ELR (cell line): ENCODE data around the gene NEDD1.

Experiments used
- DNase-seq: peaks from one replicate; pipeline ENCODE4 v3.0.0-alpha.2; 2015; ENCODE audit warnings: low read depth

NEDD1 gene, protein sequence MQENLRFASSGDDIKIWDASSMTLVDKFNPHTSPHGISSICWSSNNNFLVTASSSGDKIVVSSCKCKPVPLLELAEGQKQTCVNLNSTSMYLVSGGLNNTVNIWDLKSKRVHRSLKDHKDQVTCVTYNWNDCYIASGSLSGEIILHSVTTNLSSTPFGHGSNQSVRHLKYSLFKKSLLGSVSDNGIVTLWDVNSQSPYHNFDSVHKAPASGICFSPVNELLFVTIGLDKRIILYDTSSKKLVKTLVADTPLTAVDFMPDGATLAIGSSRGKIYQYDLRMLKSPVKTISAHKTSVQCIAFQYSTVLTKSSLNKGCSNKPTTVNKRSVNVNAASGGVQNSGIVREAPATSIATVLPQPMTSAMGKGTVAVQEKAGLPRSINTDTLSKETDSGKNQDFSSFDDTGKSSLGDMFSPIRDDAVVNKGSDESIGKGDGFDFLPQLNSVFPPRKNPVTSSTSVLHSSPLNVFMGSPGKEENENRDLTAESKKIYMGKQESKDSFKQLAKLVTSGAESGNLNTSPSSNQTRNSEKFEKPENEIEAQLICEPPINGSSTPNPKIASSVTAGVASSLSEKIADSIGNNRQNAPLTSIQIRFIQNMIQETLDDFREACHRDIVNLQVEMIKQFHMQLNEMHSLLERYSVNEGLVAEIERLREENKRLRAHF

DNA sequence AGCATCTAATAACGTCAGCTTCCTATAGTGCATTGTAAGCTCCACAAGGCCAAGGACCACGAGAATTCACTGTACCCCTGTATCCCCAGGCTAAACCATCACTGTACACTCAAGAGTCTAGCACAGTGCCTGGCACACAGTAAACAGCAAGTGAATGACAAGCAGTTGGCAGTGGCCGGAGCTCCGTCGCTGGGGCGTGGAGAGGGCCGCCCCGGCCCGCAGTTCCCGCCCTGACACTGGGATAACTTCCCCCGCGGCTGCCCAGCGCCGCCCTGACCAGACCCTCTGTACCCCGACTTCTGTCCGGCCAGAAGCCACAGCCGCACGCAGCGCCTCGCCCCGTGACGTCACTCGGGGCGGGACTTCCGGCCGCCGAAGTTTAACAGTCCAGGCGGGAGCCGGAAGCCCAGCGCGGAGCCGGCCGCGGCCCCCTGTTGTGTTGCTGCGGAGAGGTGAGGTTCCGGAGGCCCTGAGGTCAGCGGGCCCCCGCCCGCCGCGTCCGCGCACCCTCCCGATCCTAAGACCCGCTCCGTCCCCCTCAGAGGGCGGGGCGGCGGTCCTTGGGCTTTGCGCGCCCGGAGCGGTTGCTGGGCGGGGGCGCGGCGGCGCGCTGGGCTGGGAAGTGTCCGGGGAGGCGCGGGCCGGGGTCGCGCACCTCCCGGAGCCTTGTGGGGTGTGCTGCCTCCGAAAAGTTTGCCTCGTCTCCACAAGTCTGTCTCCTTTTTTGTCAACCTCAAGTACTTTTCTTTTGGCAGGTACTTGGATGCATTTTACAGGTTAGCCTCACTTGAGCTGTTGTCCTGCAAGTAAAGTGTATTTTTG is at the start of gene NEDD1:
Gene NEDD1, plus strand, starts transcription at position 409 of the 822 bp plus-strand sequence. CDS start 2,503 bp downstream, outside the sequence.
- peak; percentile 86 for DNase-seq

DNA sequence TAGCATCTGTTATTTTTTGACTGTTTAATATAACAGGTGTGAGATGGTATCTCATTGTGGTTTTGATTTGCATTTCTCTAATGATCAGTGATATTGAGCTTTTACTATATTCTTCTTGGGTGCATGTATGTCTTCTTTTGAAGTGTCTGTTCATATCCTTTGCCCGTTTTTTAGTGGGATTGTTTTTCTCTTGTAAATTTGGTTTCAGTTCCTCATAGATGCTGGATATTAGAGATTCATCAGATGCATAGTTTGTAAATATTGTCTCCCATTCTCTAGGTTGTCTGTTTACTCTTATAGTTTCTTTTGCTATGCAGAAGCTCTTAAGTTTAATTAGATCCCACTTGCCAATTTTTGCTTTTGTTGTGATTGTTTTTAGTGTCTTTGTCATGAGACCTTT is 48.9 kb upstream of the NEDD1 start:
- no peak for DNase-seq

DNA sequence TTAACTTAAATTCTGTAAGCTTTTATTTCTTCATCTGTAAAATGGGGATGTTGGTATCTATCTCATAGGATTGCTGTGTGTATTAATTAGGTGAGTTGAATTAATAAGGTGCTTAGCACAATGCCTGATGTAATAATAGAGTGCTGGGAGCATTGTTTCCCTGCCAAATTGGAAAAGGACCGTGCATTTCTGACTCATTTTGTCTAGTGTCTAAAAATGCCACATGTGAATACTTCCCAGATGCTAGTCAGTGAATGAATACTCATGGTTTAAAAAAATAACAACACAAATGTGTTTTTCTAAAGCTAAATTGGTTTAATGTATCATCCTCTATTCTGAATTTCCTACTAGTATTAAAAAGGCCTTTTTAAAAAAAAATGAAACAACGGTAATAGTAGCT is 45.4 kb upstream of the NEDD1 start:
- peak; percentile 48 for DNase-seq

DNA sequence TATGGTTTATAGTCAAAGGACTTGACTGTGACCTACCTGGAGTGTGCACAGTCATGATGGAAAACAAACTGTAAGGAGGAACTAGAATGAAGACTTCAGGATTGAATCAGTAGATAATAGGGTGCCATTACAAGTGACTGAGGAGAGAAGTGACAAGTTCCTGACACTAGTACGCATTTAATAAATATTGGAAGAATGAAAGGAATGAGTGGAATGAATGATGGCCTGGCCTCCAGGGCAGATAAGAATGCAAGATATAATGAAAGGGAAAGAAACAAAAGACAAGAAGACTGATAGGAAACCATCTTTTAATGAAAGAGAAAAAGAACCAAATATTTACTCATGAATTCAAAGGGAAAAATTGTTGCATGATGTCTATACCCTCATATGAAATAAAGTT is 44.7 kb upstream of the NEDD1 start:
- DNase-seq, result peak; percentile 24

DNA sequence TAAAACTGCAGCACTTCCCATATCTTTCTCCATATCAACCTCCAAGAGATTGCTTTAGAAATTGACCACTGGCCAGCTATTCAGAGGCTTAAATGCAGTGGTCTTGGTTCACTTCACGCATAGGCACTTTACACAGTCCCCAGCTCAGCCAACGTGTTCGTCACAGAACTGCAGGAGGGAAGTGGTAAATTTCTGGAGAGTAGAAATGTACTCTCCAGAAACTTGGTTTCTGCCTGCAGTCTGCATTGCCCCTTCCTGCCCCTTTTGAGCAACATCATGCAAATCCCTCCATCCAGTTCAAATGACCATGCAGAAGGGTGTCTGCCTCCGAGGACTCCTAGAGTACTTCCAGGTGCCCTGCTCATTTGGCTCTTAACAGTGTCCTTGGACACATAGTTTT is 42.7 kb upstream of the NEDD1 start:
- no peak for DNase-seq

DNA sequence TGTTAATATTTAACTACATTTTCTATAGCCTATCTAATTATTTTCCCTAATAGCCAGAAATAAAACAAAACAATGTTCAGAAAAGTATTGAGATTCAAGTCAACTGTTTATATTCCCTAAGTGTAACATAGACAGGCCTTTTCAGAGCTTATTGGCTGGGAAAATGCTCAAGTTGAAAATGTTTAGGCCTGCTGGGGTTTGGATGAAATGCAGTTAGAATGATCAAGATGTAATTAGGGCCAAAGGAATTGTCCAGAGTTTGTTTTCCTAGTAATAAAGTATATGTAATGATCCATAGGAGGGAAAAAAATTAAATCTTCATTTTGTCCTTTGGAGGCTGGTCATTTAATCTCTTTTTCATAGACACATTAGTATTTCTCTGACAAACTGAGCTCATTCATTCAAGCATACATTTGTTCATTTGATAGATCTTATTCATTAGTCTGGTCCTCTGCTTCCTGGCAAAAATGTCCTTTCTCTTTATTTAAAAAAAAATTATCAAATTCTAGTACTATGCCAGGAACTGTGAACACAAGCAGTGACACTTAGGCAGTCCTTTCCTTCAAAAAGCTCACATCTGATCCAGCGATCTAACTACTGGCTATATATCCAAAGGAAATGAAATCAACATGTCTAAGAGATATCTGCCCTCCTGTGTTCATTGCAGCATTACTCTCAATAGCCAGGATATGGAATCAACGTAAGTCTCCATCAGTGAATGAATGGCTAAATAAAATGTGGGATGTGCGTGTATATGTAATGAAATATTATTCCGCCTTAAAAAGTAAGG is 40.1 kb upstream of the NEDD1 start:
- DNase-seq, result no peak

DNA sequence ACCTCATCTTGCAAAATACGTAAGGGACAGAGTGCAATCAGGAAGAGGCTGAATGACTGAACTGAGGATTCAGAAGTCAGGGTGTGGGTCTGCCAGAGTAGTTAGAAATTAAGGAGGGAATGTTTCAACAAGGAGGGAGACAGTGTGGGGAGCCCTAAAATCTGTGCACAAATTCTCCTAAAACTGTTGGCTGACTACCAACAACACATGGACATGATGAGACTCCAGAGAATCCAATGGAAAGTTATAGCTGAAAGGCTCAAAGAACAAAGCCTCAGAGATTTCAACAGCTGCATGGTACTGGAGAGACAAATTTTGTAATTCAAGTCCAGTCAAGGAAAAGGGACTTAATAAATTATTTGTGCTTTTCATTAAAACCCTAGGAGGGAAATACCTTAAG is 36.1 kb upstream of the NEDD1 start:
- no peak for DNase-seq

DNA sequence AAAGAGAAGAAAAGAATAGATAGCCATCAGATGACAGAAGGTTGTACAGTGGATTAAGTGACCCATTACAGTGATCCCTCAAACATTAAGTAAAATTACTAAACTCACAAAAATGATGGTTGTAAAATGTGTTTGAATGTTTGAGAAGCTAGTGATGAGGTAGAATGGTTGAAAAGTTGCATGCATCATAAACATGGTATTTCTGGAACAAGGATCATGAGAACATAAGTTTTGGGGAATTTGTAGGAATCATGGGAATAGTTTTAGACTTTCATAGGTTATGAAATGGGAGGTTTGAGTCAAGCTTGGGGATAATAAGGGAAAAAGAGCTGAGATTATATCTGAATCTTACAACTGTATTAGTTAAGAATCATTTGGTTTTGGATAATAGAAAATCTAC is 34.1 kb upstream of the NEDD1 start:
- DNase-seq, result no peak

DNA sequence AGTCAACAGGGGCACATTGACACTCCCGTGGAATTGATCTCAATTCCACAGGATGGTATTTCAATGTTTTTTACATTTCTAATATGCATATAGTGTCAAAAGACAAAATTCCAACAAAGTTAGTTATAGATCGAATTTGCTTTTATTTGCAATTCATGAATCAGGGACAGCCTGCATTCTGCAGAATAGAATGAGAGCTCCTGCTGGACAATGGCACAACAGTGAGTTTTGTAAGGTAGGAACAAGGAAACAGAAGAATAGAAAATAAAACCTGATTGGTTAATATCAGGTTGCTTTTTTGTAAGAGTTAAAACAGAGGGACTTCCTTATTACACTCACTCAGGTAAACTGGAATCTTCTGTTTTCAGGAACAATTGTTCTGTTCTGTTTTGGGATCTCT is 32.8 kb upstream of the NEDD1 start:
- no peak for DNase-seq

DNA sequence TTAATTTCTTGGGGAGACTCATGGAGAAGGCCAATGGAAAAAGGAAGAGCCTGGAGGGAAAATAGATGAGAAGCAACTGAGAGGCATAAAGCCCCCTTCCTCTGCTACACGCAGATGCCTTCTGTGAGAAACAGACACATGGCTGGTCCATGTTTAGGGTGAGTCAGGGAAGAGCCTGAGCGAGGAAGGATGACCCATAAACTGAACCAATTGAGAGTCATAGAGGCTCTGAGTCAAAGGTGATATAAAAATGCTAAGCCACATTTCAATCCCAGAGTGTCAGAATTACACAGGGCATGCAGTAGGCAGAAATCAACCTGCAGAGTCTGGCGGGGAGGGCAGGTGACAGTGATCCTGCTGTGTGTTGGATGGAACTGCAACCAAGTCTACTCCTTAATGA is 30.1 kb upstream of the NEDD1 start:
- DNase-seq, result peak; percentile 85

DNA sequence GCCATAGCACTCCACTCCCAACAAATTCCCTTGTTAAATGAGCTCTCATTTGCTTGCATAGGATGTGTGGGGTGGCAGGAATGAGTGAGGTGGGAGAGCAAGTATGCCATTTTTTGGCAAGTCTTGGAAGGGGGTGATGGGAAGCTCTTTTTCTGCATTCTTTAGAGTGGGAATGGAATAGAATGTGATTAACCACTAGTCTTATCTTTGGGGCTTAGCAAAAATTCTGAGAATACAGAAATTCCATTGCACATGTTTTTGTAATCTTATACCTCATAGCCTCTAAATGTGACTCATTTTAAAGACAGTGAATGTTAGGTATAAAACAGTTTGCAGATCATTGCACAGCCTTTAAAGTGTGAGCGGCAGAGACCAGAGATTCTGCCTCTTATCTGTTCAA is 28.4 kb upstream of the NEDD1 start:
- DNase-seq, result peak; percentile 59

DNA sequence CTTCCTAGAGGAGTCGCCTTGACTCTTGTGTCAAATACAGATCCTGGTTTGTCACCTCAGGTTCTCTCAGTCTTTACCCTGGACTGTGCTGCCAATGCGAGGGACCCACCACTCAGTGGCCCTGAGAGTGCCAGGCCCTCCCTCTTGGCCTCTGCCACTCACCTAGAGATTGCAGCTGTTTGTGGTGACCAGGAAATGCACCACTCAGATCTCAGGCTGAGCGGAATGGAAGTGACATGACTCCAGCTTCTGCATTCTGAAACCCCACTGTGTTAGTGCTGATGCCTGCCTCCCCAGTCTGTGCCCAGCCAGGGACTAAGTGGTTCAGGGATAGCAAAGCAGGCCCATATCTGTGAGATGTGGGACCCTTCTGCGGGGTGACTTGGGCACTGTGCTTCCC is 27.8 kb upstream of the NEDD1 start:
- peak; percentile 8 for DNase-seq

DNA sequence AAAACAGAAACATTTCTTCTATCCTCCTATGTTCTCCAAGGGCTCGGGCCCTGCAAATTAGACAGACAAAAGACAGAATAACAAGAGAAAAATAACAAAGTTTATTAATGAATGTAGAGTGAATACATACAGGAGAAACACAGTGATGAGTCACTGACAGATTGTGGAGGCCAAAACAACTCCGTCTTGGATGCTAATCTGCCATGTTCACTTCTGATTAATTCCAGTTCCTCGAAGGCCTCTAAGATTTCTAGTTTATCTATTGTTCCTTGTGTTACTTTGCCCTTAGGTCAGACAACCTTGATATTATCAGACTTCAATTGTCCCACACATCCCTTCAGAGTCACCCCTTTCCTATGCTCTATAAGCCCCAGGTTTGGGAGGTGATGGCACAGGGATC is 26.8 kb upstream of the NEDD1 start:
- no peak for DNase-seq

DNA sequence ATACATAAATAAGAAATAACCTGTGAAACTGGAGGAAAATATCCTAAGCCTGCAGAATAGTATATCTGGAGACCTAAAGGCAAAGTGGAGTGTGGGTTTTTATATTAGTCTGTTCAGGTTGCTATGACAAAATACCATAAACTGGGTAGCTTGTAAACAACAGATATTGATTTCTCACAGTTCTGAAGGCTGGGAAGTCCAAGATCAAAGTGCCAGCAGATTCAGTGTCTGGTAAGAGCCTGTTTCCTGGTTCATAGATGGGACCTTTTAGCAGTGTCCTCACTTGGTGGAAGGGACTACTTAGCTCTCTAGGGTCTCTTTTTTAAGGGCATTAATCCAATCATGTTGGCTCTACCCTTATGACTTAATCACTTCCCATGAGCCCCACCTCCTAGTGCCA is 25.4 kb upstream of the NEDD1 start:
- DNase-seq, result no peak

DNA sequence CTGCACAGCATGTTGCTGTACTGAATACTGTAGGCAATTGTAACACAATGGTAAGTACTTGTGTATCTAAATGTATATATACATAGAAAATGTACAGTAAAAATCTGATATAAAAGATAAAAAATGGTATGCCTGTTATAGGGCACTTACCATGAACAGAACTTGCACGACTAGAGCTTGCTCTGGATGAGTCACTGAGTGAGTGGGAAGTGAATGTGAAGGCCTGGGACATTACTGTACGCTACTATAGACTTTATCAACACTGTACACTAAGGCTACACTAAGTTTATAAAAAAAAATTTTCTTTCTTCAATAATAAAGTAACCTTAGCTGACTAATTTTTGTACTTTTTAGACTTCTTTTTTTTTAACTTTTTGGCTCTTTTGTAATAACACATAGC is 24.2 kb upstream of the NEDD1 start:
- DNase-seq, result peak; percentile 89

DNA sequence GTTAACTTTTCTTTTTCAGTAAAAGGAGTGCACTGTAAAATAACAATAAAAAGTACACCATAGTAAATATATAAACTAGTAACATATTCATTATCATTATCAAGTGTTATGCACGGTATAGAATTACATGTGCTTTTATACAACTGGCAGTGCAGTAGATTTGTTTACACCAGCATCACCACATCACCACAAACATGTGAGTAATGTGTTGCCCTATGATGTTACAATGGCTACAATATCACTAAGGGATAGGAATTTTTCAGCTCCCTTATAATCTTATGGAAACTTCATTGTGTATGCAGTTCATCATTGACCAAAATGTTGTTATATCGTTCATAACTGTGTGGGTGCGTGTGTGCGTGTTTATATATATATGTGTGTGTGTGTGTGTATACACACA is 23.5 kb upstream of the NEDD1 start:
- DNase-seq, result peak; percentile 71

DNA sequence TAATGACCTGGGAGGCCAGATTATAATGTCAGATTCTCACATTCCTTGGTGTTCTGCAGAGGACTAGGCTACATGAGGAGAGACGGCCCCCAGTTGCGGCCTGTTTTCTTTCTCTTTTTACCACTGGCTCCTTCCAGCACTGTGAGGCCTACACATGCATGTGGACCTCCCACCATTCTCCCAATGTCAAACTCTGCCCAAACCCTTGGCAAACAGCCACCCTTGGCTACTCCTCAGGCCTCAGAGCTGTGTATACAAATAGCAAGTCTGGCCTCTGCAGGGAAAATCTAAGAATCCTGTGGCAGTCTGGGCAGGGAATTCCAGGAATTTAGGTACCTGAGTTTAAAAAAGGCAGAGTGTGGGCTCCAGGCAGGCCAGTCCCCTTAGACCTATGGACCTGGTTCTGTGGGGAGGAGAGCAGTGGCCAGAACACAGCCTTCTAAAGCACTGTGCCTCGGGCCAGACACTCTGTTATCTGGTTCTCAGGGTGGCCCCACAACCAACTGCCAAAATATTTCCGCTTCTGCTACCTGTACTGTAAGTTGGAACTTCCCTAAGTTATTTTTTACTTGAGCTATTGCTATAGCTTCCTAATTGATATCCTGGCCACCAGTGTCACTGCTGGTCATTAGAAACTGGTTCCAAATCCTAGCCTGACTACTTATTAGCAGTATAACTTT is 19.9 kb upstream of the NEDD1 start:
- DNase-seq, result no peak

DNA sequence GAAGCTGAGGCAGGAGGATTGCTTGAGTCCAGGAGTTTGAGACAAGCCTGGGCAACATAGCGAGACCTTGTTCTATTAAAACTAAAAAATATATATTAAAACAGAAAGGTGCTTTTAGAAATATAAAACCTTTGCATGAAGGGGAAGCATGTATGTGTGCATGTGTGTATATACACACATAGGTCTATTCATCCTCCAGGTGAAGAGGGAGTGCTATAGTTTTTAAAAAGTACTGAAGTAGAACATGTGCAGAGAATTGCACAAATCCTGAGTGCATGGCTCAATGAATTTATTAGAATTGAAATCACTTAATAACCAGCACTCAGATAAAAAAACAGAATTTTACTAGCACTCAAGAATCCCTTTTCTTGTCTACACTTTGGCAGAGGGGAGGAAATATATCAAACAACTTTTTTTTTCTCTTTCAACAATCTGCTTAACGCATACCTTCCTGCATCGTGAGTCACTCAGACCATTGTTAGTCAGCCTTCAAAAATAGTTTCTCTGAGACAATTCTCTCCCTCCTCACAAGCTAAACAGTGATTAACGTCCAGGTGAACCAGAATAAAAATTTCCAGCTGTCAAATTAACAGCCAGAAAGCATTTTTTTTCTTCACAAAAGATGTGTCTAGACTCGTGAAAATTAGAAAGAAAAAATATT is 17.7 kb upstream of the NEDD1 start:
- peak; percentile 86 for DNase-seq

DNA sequence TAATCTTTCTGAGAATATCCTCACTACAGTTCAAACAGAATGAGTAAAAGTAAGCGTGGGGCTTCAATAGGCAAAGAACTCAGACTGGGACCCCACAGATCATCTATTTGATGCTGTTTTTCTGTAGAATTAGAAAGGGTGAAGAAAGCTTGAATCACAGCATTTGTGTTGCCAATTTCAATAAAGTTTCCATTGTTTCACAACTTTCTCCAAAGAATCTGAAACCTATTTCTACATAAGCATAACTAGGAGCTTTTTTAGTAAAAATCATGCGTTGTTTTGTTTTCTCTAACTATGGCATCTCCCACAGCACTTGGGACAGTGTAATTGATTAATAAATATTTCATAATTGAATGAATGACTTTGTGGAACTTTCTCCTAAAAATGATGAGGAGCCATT is 16.7 kb upstream of the NEDD1 start:
- no peak for DNase-seq

DNA sequence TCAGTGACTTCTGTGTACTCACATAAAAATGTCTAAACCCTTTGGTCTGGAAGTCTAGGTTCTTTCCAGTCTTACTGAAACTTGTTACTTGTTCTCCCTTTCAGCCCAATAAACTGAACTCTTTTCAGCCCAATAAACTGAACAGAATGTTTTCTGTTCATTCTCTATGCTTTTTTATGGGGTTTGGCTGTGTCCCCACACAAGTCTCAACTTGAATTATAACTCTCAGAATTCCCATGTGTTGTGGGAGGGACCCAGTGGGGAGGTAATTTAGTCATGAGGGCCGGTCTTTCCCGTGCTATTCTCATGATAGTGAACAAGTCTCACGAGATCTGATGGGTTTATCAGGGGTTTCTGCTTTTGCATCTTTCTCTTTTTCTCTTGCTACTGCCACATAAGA is 15.0 kb upstream of the NEDD1 start:
- no peak for DNase-seq

DNA sequence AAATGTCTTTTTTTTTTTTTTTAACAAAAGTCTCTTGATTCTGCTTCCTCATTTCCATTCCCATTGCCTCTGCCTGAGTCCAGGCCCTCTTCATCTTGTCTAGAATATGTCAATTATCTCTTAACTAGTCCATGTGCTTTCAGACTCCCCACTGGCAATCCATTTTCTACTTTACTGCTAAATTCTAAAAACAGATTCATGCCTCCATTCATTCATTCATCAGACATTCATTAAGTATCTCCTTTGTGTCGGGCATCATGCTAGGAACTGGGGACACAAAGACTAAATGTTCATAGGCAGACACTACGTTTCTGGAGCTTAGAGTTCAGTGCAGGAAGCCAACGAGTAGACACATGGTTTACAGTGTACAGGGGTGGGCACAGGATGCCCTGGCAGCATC is 9.6 kb upstream of the NEDD1 start:
- no peak for DNase-seq
